HG03565 (cell line): ENCODE measurements around the gene KCTD5.
"Not testable (repeated sequence)": the region's sequence is repeated elsewhere in the genome, so short reads cannot be mapped to it uniquely, and the experiment has no call there.

Experiments
- ATAC-seq: cut with Tn5 transposase; IDR thresholded peaks from one replicate; pipeline ENCODE4 v1.9.1; 2021; ENCODE audit warnings: mild to moderate bottlenecking, moderate library complexity; ENCODE audit not compliant: unreplicated experiment

Gene KCTD5

DNA sequence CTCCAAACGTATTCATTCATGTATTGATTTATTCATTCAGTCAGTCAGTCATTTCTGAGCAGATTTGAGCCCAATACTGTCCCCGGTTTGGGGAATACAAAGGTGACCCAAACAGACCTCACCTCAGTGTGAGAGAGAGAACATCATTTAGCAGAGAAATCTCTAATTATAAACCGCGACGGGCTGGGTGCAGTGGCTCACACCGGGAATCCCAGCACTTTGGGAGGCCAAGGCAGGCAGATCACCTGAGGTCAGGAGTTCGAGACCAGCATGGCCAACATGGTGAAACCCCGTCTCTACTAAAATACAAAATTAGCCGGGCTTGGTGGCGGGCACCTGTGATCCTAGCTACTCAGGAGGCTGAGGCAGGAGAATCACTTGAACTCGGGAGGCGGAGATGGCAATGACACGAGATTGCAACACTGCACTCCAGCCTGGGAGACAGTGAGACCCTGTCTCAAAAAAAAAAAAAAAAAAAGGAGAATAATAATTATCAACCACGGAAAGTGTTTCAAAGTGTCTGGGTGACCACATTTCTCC is 39.4 kb downstream of the KCTD5 start:
- not testable (repeated sequence) for ATAC-seq

DNA sequence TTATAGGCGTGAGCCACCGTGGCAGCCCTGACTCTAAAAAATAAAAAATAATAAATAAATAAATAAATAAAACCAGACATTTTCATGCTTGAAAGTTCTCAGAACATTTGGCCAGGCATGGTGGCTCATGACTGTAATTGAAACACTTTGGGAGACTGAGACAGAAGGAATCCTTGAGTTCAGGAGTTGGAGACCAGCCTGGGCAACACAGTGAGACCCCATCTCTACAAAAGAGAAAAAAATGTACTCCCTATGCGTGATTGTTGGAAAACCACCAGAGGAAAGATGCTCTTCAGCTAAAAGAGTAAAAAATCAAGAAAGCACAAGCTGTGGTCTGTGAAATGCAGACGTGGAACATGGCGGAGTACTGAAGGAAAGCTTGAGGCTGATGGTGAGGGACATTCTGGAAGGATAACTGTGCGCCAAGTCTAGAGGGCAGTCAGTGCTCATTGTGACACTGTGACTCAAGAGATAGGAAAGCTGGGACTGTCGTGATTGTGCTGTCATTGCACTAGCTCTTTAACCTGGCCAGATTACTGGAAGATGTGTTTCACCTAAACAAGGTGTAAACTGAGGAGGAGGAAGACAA is 41.9 kb downstream of the KCTD5 start:
- ATAC-seq, result no peak

DNA sequence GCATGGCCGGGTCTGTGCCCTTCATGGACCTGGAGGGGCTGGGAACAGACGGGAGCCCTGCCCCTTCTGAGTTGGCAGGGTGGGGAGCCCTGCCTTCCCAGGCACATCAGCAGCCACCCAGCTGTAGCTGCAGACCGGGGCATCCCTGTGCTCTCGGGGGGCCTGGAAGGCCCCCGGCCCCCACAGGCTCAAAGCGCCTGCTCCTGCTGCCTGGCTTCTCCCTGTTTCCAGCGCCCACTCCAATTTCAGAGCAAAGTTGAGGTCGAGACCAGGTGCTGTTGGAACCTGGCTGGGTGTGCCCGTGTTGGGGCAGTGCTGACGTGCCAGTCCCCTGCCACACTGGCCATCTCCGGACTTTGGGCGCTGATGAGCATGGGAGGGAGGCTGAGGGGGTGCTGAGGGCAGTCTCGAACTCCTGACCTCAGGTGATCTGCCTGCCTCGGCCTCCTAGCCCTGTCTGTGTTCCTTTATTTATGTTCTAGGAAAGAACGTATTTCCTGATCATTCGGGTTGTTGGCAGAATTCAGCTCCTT is 42.6 kb downstream of the KCTD5 start:
- no peak for ATAC-seq

GRCh38 chr16:2726923-2727322 is 44.6 kb downstream of the KCTD5 start:
- no peak for ATAC-seq

- no peak for ATAC-seq
These were observed 45.7 kb downstream of the KCTD5 start for GRCh38 chr16:2728034-2728433.

DNA sequence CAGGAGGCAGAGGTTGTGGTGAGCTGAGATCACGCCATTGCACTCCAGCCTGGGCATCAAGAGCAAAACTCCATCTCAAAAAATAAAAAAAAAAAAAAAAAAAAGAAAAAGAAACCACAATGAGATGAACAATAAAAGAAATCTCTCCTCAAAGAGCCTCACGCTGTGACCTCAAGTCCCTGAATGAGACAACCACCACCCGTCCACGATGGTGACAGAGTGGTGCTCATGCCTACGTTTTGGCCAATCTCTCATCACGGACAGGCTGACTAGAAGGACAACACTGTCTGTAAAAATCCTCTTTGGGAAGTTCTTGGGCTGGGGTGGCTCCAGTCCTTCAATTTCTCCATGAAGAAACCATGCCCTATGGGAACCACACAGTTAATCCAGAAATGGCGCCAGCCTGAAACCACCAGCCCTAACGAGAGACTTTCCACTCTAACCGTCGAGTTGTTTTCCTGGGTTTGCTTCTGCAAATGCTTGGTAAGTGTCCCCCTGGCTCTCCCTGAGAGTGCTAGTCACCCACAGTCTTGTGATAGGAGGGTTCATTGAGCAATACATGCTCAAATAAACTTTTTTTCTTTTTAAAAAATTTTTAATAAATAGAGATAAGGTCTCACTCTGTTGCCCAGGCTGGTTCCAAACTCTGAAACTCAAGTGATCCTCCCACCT is 52.7 kb downstream of the KCTD5 start:
- ATAC-seq, result no peak

DNA sequence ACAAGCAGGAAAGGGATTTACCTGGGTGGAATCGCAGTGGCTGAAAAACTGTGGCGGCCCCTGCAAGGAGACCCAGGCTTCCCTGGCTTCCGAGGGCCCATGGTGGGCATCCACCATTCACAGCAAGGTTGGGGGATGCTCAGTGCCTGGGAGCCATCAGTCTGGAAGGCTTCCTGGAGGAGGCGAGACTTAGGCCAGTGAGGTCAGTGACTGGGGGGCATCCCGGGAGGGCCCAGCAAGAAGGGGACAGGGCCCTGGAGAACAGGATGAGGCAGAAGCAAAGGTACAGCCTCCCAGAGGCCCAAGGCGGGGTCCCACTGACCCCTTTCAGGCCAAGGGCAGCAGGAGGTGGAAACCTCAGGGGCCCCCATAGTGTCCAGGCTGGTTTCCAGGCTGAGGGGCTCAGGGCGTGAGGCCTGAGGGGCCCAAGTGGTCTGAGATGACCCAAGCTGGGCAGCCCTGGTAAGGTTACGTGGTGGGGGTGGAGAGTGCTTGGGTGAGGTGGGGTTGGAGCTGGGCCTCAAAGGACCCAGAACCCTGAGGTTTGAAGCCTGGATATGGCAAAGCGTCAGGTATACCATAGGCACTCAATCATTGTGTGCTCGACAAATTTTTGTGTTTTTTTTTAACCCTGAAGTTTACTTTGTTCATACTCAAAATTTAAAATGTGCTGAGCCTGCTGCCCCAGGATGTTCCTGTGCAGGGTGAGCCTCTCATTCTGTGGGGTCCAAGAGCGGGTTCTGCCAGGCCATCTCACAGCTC is 54.3 kb downstream of the KCTD5 start:
- no peak for ATAC-seq

- no peak for ATAC-seq
These were observed 54.9 kb downstream of the KCTD5 start for GRCh38 chr16:2737238-2737605.

DNA sequence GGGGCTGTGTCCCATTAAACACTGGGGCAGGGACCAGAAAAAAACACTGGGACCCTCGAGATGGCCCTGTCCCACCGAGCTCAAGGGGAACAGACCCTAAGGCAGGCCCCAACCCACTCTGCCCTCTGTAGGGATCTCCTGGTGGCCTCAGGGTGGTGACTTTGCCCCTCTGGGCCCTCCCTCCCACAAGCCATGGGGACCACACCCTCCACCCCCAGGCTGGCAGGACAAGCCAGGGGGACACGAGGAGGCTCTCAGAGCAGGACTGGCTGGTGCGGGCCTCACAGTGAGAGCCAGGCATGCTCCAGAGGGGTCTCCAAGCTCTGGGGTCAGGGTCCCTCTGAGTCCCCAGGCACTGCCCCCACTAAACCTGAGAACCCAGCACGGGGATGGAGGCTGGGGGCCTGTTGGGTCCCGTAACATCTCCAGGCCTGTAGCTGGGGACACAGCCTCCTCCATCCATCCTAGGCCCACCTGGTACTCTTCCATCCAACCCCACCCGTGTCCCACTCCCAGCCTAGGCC is 55.6 kb downstream of the KCTD5 start:
- no peak for ATAC-seq

DNA sequence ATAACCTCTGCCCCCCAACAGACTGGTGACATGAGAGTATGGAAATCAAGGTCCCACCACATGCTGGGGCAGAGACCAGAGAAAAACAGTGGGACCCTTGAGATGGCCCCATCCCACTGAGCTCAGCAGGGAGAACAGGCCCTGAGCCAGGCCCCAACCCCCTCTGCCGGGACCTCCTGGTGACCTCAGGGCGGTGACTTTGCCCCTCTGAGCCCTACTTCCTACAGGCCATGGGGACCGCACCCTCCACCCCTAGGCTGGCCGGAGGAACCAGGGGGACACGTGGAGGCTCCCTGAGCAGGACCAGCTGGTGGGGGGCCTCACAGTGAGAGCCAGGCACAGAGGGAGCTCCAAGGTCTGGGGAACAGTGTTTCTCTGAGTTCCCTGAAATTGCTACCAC is 56.3 kb downstream of the KCTD5 start:
- no peak for ATAC-seq

DNA sequence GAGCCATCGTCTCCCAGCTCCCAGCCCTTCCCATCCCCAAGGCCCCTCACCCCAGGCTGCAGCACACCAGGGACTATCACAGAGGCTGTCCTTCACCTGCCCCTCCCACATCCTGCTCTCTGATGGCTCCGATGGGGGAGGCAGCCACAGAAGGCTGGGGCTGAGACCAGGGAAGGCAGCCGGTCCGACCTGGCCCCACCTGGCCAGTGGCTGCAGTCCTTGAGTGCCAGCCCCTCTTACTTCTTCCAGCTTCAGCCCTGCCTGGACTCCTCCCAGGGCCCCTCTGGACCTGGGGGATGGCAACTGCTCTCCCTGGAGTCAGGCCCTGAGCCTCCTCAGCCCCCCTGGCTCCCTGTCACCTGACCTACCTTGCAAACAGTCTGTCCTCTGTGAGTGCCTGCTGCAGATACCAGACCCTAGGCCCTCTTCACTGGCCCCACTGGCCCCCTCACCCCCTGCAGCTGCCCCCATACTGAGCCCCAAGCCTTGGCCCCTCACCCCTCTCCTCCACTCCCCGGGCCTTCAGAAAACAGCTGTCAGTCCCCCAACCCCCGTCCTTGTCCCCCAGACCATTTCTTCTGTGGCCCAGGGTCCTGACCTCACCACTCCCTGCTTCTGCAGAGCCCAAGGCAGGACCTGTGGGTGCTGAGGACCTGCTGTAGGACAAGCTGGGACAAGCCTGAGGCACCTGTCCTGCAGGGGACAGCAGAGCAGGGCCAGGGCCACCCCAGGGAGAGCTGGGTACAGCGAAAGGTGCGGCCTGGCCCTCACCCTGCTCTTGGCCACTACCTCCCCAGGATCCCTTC is 57.5 kb downstream of the KCTD5 start:
- ATAC-seq, result no peak

GRCh38 chr16:2740476-2740875 is 58.2 kb downstream of the KCTD5 start:
- no peak for ATAC-seq

DNA sequence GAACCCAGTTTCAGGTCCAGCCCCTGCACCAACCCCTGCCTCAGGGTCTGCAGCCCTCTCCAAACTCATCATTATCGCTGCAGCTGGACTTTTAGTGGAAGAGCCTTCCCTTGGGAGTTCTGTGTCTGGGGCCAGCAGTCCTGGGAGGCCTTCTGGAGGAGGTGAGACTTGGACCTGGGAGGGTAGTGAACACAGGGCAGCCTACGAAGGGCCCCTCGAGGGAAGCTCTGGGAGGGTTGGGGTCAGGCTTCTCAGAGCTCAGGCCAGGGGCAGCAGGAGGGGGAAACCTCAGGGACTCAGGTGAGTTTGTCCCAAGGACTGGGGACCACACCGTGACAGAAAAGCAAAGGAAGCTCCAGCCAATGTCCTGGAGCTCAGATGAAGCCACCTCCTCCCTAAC is 58.8 kb downstream of the KCTD5 start:
- no peak for ATAC-seq

- ATAC-seq, result no peak
These were observed 60.1 kb downstream of the KCTD5 start for GRCh38 chr16:2742323-2743006.

DNA sequence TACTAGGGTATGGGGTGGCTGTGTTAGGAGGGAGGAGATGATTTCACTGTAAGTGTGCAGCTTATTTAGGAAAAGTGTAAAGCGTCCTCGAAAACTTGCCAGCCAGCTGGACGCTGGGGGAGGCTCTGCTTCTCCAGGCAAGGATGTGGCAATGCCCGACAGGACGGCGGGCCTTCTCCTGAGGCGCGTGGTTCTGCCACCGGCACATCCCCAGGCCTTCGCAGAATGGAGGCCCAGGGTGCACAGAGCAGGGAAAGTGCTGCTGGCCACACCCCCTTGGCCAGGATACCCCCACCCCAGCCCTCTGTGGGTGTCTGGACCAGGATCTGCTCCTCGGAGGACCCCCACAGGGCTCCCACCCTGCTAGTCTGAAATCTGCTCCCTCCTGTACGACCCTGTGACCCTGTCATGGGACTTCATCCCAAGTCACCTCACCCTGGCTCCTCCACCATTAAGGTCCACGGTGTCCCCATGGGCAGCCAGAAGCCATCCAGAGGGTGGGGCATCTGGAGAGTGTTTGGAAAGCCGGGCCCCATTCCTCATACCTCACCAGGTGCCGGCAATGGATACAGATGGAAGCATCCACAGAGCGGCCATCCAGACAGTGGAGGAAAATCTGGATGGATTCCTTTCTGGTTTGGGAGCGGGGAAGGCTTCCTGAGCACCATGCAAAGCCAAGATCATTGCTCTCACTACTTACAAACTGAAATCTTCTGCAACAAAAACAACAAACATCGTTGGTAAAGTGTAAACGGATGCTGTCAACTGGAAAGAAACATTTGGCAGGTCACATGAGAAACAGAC is 60.9 kb downstream of the KCTD5 start:
- ATAC-seq, result no peak

DNA sequence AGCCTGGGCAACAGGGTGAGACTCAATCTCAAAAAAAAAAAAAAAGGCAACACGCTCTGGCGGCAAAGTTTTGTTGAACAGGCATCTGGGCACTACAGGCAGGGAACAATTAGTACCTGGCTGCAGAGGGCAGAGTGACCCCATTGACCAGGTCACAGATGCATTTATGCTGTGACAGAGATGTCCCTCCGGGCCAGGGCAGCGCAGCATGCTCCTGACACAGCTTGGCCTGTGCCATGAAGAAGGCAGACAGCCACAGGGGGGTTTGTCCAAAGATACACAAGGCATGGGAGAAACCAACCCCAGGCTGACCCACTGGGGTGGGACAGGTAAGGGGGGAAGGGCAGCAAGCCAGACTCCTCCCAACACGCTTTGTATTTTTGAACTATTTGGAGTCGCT is 62.4 kb downstream of the KCTD5 start:
- no peak for ATAC-seq

DNA sequence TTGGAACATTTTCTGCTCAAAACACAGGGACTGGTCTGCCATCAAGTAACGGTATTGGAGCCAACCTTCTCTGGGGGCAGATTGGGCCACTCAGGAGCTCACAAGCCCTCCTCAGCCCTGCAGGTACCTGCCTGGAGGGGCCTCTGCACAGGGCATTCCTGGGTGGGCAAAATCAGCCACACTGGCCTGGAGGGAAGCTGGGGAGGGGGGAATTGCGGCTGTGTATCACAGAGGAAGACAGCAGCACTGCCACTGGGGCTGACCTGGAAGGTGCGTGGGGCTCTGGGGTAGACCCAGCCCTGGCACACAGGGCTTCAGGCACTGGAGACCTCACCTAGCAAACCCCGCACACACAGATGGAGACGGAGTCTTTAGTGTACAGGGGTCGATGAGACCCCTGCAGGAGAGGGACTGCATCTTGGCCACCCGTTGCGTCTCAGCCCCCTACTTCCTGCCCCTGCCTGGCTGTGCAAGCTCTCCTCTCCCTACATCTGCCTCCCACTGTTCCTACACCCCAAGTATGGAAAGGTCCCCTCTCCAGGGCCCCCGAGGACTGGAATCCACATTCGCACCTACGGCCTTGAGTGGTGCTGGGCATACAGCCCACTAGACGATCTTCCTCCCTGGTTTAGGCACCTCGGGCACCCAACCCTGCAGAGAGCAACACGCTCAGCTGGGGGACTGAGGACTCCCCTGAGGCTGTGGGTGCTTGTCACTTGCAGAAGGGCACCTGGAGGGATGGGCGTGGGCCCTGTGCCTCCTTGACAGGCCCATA is 63.0 kb downstream of the KCTD5 start:
- ATAC-seq, result no peak

DNA sequence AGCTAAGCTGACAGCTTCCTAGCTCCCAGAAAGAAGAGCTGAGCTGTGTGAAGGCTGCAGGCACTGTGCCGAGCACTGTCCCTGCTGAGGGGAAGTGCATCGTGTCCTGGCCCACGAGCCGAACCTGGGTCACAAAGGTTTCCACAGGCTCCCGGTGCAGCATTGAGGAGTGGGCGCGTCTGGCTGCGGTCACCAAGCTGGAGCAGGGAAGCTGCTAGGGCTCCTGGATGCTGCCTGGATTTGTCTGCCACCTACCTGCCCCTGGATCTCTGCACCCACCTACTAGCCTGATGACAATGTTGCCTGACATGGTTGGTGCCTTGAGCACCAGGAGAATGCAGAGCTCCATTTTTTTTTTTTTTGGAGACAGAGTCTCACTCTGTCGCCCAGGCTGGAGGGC is 63.6 kb downstream of the KCTD5 start:
- no peak for ATAC-seq
